ENCODE results near the gene MRPL43. TPM values are rescaled to one million over a fixed set of nuclear protein-coding genes. Genes with fewer than 3 reads are reported as not detected.

The MRPL43 gene
- total RNA-seq, 4 donors from 2014 or later = 32.5 to 104 (median 77.1) TPM

GRCh38 chr10:101005869-101006567 is 18.7 kb upstream of the MRPL43 start:
- Histone ChIP-seq H3K9me3 (no peaks in the 10 kb centered on the region), H3K27ac (peak overlapping the region in 3 of 4 donors; percentile 50 to 67 (median 54)), H3K36me3 (peaks cover 0 to 15% (median 5%) of the 10 kb centered on the region in 4 donors), H3K4me1 (peaks cover 12 to 37% (median 16%) of the 10 kb centered on the region in 4 donors), H3K27me3 (no peaks in the 10 kb centered on the region), H3K4me3 (no peak overlapping the region)
- no peak for TF ChIP-seq POLR2AphosphoS5 (IDR thresholded peaks at IDR 0.05)
- TF ChIP-seq EP300 (IDR thresholded peaks at IDR 0.05; ENCODE audit: low read depth) = no peak
- intact Hi-C loops (cut with DNase I; ENCODE audit: low total_unique reads) (no loop called here), in situ Hi-C loops (cut with MboI; ENCODE audit: low pct_ligation_motif_present in 1 of 4, low pct_unique_long_range_greater_than_20kb in 1 of 4, low sequenced_read_pairs in 3 of 4) (no loop called here)
- no peak for DNase-seq
- 83% methylated on average over 4 of the region's 4 CpGs; no CpG with 5 or more reads in 1 of the 2 donors for WGBS, 2 donors (ENCODE audit: low coverage in 1 of 2)

GRCh38 chr10:101005361-101005760 is 18.1 kb upstream of the MRPL43 start:
- H3K4me3 ChIP-seq = no peak overlapping the region
- no peaks in the 10 kb centered on the region for H3K9me3 ChIP-seq
- intact Hi-C loops (cut with DNase I; ENCODE audit: low total_unique reads) = no loop called here
- no peak for TF ChIP-seq POLR2A (IDR thresholded peaks at IDR 0.05)
- no peak for TF ChIP-seq EP300 (IDR thresholded peaks at IDR 0.05; ENCODE audit: low read depth)
- TF ChIP-seq CTCF (IDR thresholded peaks at IDR 0.05) = no peak
- TF ChIP-seq POLR2AphosphoS5 (IDR thresholded peaks at IDR 0.05) = no peak
- no peak for DNase-seq
- WGBS, 2 donors (ENCODE audit: low coverage in 1 of 2) = 67 to 95% methylated on average over 1 to 23 of the region's 23 CpGs
- H3K27ac ChIP-seq = no peak overlapping the region
- in situ Hi-C loops (cut with MboI; ENCODE audit: low pct_ligation_motif_present in 1 of 4, low pct_unique_long_range_greater_than_20kb in 1 of 4, low sequenced_read_pairs in 3 of 4) = no loop called here
- peaks cover 12 to 44% (median 23%) of the 10 kb centered on the region in 4 donors for H3K4me1 ChIP-seq
- H3K27me3 ChIP-seq = no peaks in the 10 kb centered on the region
- H3K36me3 ChIP-seq = peaks cover 0 to 15% (median 5%) of the 10 kb centered on the region in 4 donors

- Histone ChIP-seq H3K36me3 (peaks cover 0 to 15% (median 5%) of the 10 kb centered on the region in 4 donors), H3K27ac (peak overlapping the region in 2 of 4 donors; percentile 44 to 94)
- DNase-seq = no peak
Observed at GRCh38 chr10:101003639-101004206, 16.4 kb upstream of the MRPL43 start.

GRCh38 chr10:101002456-101002855 is 15.2 kb upstream of the MRPL43 start:
- 80% methylated on average over 4 of the region's 11 CpGs; no CpG with 5 or more reads in 1 of the 2 donors for WGBS, 2 donors (ENCODE audit: low coverage in 1 of 2)

More at GRCh38 chr10:101003639-101004206, 16.4 kb upstream of the MRPL43 start:
- TF ChIP-seq POLR2A (IDR thresholded peaks at IDR 0.05) (no peak), CTCF (IDR thresholded peaks at IDR 0.05) (no peak), EP300 (IDR thresholded peaks at IDR 0.05; ENCODE audit: low read depth) (no peak), POLR2AphosphoS5 (IDR thresholded peaks at IDR 0.05) (no peak)
- H3K27me3 ChIP-seq = no peaks in the 10 kb centered on the region
- intact Hi-C loops (cut with DNase I; ENCODE audit: low total_unique reads) (no loop called here), in situ Hi-C loops (cut with MboI; ENCODE audit: low pct_ligation_motif_present in 1 of 4, low pct_unique_long_range_greater_than_20kb in 1 of 4, low sequenced_read_pairs in 3 of 4) (no loop called here)
- H3K9me3 ChIP-seq = no peaks in the 10 kb centered on the region
- H3K4me1 ChIP-seq = peaks cover 12 to 50% (median 28%) of the 10 kb centered on the region in 4 donors
- no peak overlapping the region for H3K4me3 ChIP-seq
- 92% methylated on average over 18 of the region's 18 CpGs; no CpG with 5 or more reads in 1 of the 2 donors for WGBS, 2 donors (ENCODE audit: low coverage in 1 of 2)

More at GRCh38 chr10:101002456-101002855, 15.2 kb upstream of the MRPL43 start:
- H3K27me3 ChIP-seq = no peaks in the 10 kb centered on the region
- intact Hi-C loops (cut with DNase I; ENCODE audit: low total_unique reads) = no loop called here
- TF ChIP-seq EP300 (IDR thresholded peaks at IDR 0.05; ENCODE audit: low read depth) (no peak), CTCF (IDR thresholded peaks at IDR 0.05) (no peak), POLR2A (IDR thresholded peaks at IDR 0.05) (no peak), POLR2AphosphoS5 (IDR thresholded peaks at IDR 0.05) (no peak)
- H3K4me1 ChIP-seq = peaks cover 11 to 49% (median 34%) of the 10 kb centered on the region in 4 donors
- no peak for DNase-seq
- peaks cover 0 to 15% (median 5%) of the 10 kb centered on the region in 4 donors for H3K36me3 ChIP-seq
- no peaks in the 10 kb centered on the region for H3K9me3 ChIP-seq
- peak overlapping the region; percentile 94 to 98 (median 97) for H3K27ac ChIP-seq
- H3K4me3 ChIP-seq = no peak overlapping the region
- in situ Hi-C loops (cut with MboI; ENCODE audit: low pct_ligation_motif_present in 1 of 4, low pct_unique_long_range_greater_than_20kb in 1 of 4, low sequenced_read_pairs in 3 of 4) = no loop called here
